IMR-90 (cell line): Measurements from ENCODE around the gene DSCAML1. TPM values are rescaled to one million over a fixed set of nuclear protein-coding genes. Genes with fewer than 3 reads are reported as not detected.

ENCODE experiments used
- ATAC-seq: fragments of 200-7000 bp; cut with Tn5 transposase; 2 replicates; pipeline ENCODE4 v1.9.1; 2020; ENCODE audit warnings: low read depth, mild to moderate bottlenecking, moderate library complexity
- BruUV-seq: library from RNA; stranded (reverse); fragments of 400-500 nt; replicated peaks from 2 replicates; lab custom pipeline; 2021; lab: Mats Ljungman, UMichigan
- CTCF ChIA-PET: fragments of 300-600 bp; formaldehyde crosslinking; extraction: SDS; loops from one replicate; lab custom pipeline; 2021; ENCODE audit warnings: antibody characterized with exemption; lab: Yijun Ruan, JAX
- POLR2A ChIA-PET: fragments of 300-600 bp; sonication (Branson Sonifier 250); formaldehyde crosslinking; loops from one replicate; lab custom pipeline; 2022; ENCODE audit warnings: antibody characterized with exemption; ENCODE audit not compliant: unreplicated experiment; lab: Charles Lee
- DNase-seq: peaks from one replicate; pipeline ENCODE4 v3.0.0; 2013
- H2AFZ ChIP-seq: replicated peaks from 2 replicates; pipeline ENCODE3; 2013; ENCODE audit warnings: low read length, mild to moderate bottlenecking; ENCODE audit not compliant: poor library complexity
- H2AK5ac ChIP-seq: 2 replicates; pipeline ENCODE4 v1.6.1; 2013; ENCODE audit warnings: low read depth, low read length, inconsistent platforms
- H2AK9ac ChIP-seq: replicated peaks from 2 replicates; pipeline ENCODE3; 2013; ENCODE audit warnings: mild to moderate bottlenecking, low read depth, low read length, moderate library complexity; ENCODE audit not compliant: poor library complexity
- H2BK120ac ChIP-seq: 2 replicates; pipeline ENCODE4 v1.6.1; 2013; ENCODE audit warnings: low read depth, low read length, inconsistent platforms
- H2BK15ac ChIP-seq: 3 replicates; pipeline ENCODE4 v1.6.1; 2013; ENCODE audit warnings: low read depth, low read length, inconsistent platforms
- H2BK20ac ChIP-seq: 2 replicates; pipeline ENCODE4 v1.6.1; 2013; ENCODE audit warnings: low read depth, mild to moderate bottlenecking, inconsistent platforms, low read length, moderate library complexity
- H2BK5ac ChIP-seq: 2 replicates; pipeline ENCODE4 v1.6.1; 2013; ENCODE audit warnings: mild to moderate bottlenecking, low read depth, low read length, inconsistent platforms; ENCODE audit not compliant: poor library complexity, severe bottlenecking
- H3K14ac ChIP-seq: replicated peaks from 2 replicates; pipeline ENCODE4 v1.6.1; 2013; ENCODE audit warnings: low read depth, low read length, inconsistent platforms
- H3K18ac ChIP-seq: 2 replicates; pipeline ENCODE4 v1.6.1; 2013; ENCODE audit warnings: low read depth, low read length, control low read depth
- H3K23ac ChIP-seq: 2 replicates; pipeline ENCODE4 v1.6.1; 2013; ENCODE audit warnings: low read depth, low read length, inconsistent platforms
- H3K27ac ChIP-seq: 2 replicates; pipeline ENCODE4 v1.5.1; 2013; ENCODE audit warnings: mild to moderate bottlenecking, control low read depth, low read length; ENCODE audit not compliant: insufficient read depth
- H3K27me3 ChIP-seq: 2 replicates; pipeline ENCODE4 v1.6.1; 2013; ENCODE audit warnings: low read length; ENCODE audit not compliant: control insufficient read depth, insufficient read depth
- H3K36me3 ChIP-seq: 2 replicates; pipeline ENCODE4 v1.6.1; 2013; ENCODE audit warnings: low read length, mixed read lengths; ENCODE audit not compliant: control insufficient read depth, insufficient read depth
- H3K4ac ChIP-seq: 2 replicates; pipeline ENCODE4 v1.6.1; 2013; ENCODE audit warnings: low read depth, low read length, inconsistent platforms
- H3K4me1 ChIP-seq: 2 replicates; pipeline ENCODE4 v1.6.1; 2013; ENCODE audit warnings: low read length, mixed read lengths; ENCODE audit not compliant: control insufficient read depth, insufficient read depth
- H3K4me2 ChIP-seq: 2 replicates; pipeline ENCODE4 v1.6.1; 2013; ENCODE audit warnings: low read depth, mild to moderate bottlenecking, control low read depth, low read length, moderate library complexity
- H3K4me3 ChIP-seq: 2 replicates; pipeline ENCODE4 v1.5.1; 2013; ENCODE audit warnings: low read depth, mild to moderate bottlenecking, control low read depth, low read length, moderate library complexity; ENCODE audit not compliant: insufficient read depth
- H3K56ac ChIP-seq: 2 replicates; pipeline ENCODE4 v1.6.1; 2013; ENCODE audit warnings: low read length, inconsistent platforms; ENCODE audit not compliant: insufficient read depth; ENCODE audit errors: extremely low read depth
- H3K79me1 ChIP-seq, 2 experiments: 2 replicates each; pipeline ENCODE4 v1.6.1; 2013; ENCODE audit warnings: low read length in 2 of 2, inconsistent platforms in 1 of 2, low read depth in 1 of 2
- H3K9ac ChIP-seq: 2 replicates; pipeline ENCODE4 v1.6.1; 2013; ENCODE audit warnings: low read depth, low read length, control low read depth
- H3K9me1 ChIP-seq: 2 replicates; pipeline ENCODE4 v1.6.1; 2013; ENCODE audit warnings: low read length, inconsistent platforms; ENCODE audit not compliant: insufficient read depth
- H3K9me3 ChIP-seq: 2 replicates; pipeline ENCODE4 v1.6.1; 2013; ENCODE audit warnings: low read length; ENCODE audit not compliant: control insufficient read depth, insufficient read depth
- H4K20me1 ChIP-seq: 2 replicates; pipeline ENCODE4 v1.6.1; 2013; ENCODE audit warnings: low read length, inconsistent platforms; ENCODE audit not compliant: insufficient read depth
- H4K5ac ChIP-seq: 2 replicates; pipeline ENCODE4 v1.6.1; 2013; ENCODE audit warnings: mild to moderate bottlenecking, low read depth, low read length, control low read depth
- H4K8ac ChIP-seq, 2 experiments: 2 replicates each; pipeline ENCODE4 v1.6.1; 2013; ENCODE audit warnings: low read depth in 2 of 2, low read length in 2 of 2, control low read depth in 1 of 2, inconsistent platforms in 1 of 2
- H4K91ac ChIP-seq: 2 replicates; pipeline ENCODE4 v1.6.1; 2013; ENCODE audit warnings: low read depth, low read length, inconsistent platforms; ENCODE audit not compliant: insufficient read depth
- CHD1 ChIP-seq: IDR thresholded peaks from 2 replicates; pipeline ENCODE4 v1.6.1; 2012; ENCODE audit warnings: low read depth, low read length, improper control_type of control experiment
- WGBS, 2 experiments: methylation state at CpG; one replicate each; pipeline versions ENCODE4 v1.1.5 to v1.1.7; 2013; ENCODE audit warnings: missing lambda C conversion rate in 2 of 2; ENCODE audit not compliant: insufficient read length in 1 of 2; ENCODE audit errors: extremely low coverage in 2 of 2; 5-methylcytosine and 5-hydroxymethylcytosine counted together
- dilution Hi-C: fragments of 300-500 bp; cut with HindIII; formaldehyde crosslinking; loops from one replicate; pipeline ENCODE4 v1.14.3; 2018; ENCODE audit warnings: low sequenced_read_pairs; ENCODE audit not compliant: unreplicated experiment
- in situ Hi-C: fragments of 300-500 bp; cut with MboI; formaldehyde crosslinking; loops from 3 replicates; pipeline ENCODE4 v1.14.3; 2019; ENCODE audit warnings: low sequenced_read_pairs, inconsistent platforms, mixed read lengths
- intact Hi-C: fragments of 100-400 bp; cut with micrococcal nuclease; formaldehyde crosslinking; loops from 2 replicates; pipeline ENCODE4 v1.10.0; 2022
- polyA plus RNA-seq, 3 experiments: library from polyadenylated mRNA; depleted of rRNA; stranded (reverse); fragments of >200 nt; gene quantifications; 2 replicates each; pipeline ENCODE4 v1.2.3, GENCODE V29; 2012; ENCODE audit warnings: low replicate concordance in 1 of 3
- total RNA-seq: library from RNA; depleted of rRNA; stranded (reverse); fragments of >200 nt; gene quantifications from 2 replicates; pipeline ENCODE4 v1.2.3, GENCODE V29; 2012

The DSCAML1 gene
- total and polyA plus RNA-seq, 2 of the 4 experiments (the other 2 are of a cell fraction): not detected

DNA sequence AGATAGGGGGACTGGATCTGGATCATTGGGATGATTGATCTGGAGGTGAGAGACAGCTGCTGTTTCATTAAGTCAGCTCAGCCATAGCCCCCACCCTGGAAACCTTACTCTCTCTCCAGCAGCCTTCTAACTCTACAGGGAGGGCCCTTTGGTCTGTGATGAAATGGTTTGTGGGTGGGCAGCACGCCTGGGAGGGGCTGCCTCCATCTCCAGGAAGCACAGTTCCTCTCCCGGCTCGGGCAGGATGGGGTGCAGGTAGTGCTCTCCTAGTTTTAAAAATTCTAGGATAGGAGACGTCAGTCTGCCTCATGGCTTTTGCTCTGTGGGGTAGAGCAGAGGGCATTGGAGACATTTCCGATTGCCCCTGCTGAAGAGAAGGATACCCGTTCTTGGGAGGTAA is 379.7 kb downstream of the DSCAML1 start:
- no peak for DNase-seq
- Histone ChIP-seq H3K4ac (no peak overlapping the region), H3K56ac (no peak overlapping the region), H2BK15ac (no peak overlapping the region), H3K9ac (no peak overlapping the region), H2BK120ac (no peak overlapping the region), H4K91ac (no peak overlapping the region), H3K18ac (no peak overlapping the region), H2AK9ac (no peak overlapping the region), H4K8ac (no peak overlapping the region), H2BK20ac (no peak overlapping the region), H3K14ac (no peak overlapping the region), H2AFZ (no peak overlapping the region), H3K36me3 (peaks cover 3% of the 10 kb centered on the region), H3K4me1 (no peaks in the 10 kb centered on the region), H3K9me1 (no peaks in the 10 kb centered on the region), H3K9me3 (no peaks in the 10 kb centered on the region), H3K23ac (no peak overlapping the region), H4K5ac (no peak overlapping the region), H3K4me2 (no peak overlapping the region), H2AK5ac (no peak overlapping the region), H3K27me3 (peaks cover 8% of the 10 kb centered on the region), H3K27ac (no peak overlapping the region), H4K20me1 (no peaks in the 10 kb centered on the region), H2BK5ac (no peak overlapping the region), H3K4me3 (no peak overlapping the region), H3K79me1 (no peaks in the 10 kb centered on the region)
- no TSS peak for BruUV-seq
- 29% methylated on average over 1 of the region's 6 CpGs; no CpG with 5 or more reads in 1 of the 2 experiments for WGBS, 2 experiments
- in situ Hi-C loops (no loop called here), intact Hi-C loops (no loop called here), dilution Hi-C loops (no loop called here)
- CTCF ChIA-PET: no interaction called here
- POLR2A ChIA-PET: no interaction called here
- no peak for ATAC-seq
- TF ChIP-seq CHD1: no peak
